Renal cortical epithelial cell (primary cell): Measurements from ENCODE around the gene PPP1R9B. TPM values are rescaled to one million over a fixed set of nuclear protein-coding genes. Genes with fewer than 3 reads are reported as not detected.

Experiments
- DNase-seq: peaks from one replicate; pipeline ENCODE4 v3.0.0-alpha.2; 2011; ENCODE audit warnings: low read depth
- total RNA-seq: library from RNA; depleted of rRNA; stranded (reverse); fragments of >200 nt; gene quantifications from 2 replicates; pipeline ENCODE4 v1.2.3, GENCODE V29; 2014

PPP1R9B gene
- total RNA-seq, 1 donor from 2014 or later, result 39.9 TPM

DNA sequence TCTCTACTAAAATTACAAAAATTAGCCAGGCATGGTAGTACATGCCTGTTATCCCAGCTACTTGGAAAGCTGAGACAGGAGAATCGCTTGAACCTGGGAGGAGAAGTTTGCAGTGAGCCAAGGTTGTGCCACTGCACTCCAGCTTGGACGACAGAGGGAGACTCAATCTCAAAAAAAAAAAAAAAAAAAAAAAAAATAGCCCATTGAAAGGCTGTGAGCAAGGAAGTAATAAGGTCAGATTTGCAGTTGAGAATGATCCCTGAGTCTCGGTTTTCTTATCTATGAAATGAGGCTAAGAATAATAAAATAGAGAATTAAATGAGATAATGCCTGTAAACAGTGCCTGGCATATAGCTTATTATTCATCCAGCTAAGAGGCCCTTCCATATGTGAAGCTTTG is 56.7 kb downstream of the PPP1R9B start:
- no peak for DNase-seq

DNA sequence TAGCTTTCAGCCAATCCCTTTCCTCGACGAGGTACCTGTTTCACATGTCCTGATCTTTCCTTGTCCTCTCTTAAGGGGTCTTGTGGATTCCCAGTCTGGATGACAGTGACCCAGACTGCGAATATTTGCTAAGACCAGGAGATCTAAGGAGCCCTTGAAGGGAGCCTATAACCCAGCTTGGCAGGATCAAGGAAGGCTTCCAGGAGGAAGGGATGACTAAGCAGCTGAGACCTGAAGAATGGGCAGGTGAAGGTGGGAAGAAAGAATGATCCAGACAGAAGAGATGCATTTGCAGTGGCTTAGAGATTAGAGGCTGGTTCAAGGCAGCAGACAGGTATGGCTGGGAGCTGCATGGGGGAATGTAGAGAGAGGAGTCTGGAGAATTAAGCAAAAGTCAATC is 57.2 kb downstream of the PPP1R9B start:
- DNase-seq, result peak; percentile 42

DNA sequence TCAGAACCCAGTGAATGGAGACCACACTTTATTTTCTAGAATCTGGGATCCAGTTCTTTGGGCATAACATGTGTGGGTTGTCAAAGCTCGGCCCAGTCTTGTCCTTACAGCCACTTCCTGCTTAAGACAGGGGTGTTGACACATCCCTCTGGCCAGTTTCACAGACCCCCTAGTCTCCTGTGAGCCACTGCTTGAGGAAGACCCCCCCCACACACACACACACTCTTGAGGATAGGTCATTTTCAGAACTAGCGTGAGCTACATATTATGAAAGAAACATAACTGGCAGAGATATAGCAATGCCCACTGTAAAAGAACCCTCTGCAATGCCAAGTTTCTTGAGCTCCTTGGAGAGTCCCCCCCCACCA is 58.6 kb downstream of the PPP1R9B start:
- DNase-seq, result no peak

- DNase-seq, result no peak
Measured at GRCh38 chr17:50090971-50091917, 59.2 kb downstream of the PPP1R9B start.

DNA sequence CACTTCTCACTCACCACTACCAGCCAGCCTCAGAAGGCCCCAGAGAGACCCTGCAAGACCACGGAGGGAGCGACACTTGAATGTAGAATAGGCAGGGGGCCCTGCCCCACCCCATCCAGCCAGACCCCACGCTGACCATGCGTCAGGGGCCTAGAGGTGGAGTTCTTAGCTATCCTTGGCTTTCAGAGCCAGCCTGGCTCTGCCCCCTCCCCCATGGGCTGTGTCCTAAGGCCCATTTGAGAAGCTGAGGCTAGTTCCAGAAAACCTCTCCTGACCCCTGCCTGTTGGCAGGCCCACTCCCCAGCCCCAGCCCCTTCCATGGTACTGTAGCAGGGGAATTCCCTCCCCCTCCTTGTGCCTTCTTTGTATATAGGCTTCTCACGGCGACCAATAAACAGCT is 60.4 kb downstream of the PPP1R9B start:
- DNase-seq, result no peak

DNA sequence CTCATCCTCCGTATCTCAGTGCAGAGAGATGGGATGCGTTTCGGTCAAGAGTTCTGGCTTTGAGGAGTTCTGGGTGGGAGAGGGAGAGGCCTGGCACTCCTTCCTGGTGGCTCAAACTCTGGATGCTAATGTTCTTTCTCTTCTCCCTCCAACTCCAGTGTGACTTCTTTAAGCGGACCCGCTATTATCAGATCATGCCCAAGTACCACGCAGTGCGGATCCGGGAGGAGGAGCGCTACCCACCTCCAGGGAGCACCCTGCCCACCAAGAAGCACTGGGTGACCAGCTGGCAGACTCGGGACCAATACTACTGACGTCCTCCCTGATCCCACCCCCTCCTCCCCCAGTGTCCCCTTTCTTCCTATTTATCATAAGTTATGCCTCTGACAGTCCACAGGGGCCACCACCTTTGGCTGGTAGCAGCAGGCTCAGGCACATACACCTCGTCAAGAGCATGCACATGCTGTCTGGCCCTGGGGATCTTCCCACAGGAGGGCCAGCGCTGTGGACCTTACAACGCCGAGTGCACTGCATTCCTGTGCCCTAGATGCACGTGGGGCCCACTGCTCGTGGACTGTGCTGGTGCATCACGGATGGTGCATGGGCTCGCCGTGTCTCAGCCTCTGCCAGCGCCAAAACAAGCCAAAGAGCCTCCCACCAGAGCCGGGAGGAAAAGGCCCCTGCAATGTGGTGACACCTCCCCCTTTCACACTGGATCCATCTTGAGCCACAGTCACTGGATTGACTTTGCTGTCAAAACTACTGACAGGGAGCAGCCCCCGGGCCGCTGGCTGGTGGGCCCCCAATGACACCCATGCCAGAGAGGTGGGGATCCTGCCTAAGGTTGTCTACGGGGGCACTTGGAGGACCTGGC is 61.3 kb downstream of the PPP1R9B start:
- DNase-seq, result no peak

DNA sequence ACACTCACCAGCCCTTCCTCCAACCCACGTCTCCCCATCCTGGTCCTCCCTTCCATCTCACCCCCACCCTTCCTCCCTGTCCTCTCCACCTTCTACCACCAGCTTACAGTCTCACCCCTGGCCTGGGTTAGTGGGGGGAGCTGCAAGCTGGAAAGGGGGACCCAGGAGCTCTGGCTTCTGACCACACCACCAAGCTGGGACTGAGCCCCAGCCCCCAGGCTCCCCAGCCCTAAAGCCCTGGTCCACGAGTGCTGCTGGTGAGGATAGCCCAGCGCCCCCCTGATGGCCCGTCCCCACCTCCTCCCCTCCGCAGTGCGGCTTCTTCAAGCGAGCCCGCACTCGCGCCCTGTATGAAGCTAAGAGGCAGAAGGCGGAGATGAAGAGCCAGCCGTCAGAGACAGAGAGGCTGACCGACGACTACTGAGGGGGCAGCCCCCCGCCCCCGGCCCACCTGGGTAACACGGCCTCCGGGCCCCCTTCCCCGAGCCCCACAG is 62.5 kb downstream of the PPP1R9B start:
- no peak for DNase-seq

- DNase-seq, result peak; percentile 40
Measured at GRCh38 chr17:50087246-50087911, 63.1 kb downstream of the PPP1R9B start.

Other genes starting within 250 kb of the PPP1R9B start
- gene DLX4, start 181.5 kb downstream of the PPP1R9B start, total RNA-seq, result 0.25 TPM in 1 of 2 replicates, not detected in the other
- gene DLX3, start 155.5 kb downstream of the PPP1R9B start, total RNA-seq, result not detected in 2 replicates
- 882 and 1,202 TPM in 2 replicates for gene ITGA3, start 94.6 kb downstream of the PPP1R9B start, total RNA-seq
- gene PDK2, start 55.3 kb downstream of the PPP1R9B start, total RNA-seq, result 4.2 and 37.9 TPM in 2 replicates
- gene SAMD14, start 20.5 kb downstream of the PPP1R9B start, total RNA-seq, result 1.2 and 2.3 TPM in 2 replicates
- not detected in 2 replicates for gene SGCA, start 15.3 kb upstream of the PPP1R9B start, total RNA-seq
- gene COL1A1, start 51.0 kb upstream of the PPP1R9B start, total RNA-seq, result 65.6 and 141 TPM in 2 replicates
- gene TMEM92, start 123.8 kb upstream of the PPP1R9B start, total RNA-seq, result 0.87 and 2.3 TPM in 2 replicates
- gene XYLT2, start 195.4 kb upstream of the PPP1R9B start, total RNA-seq, result 42.3 and 61.5 TPM in 2 replicates
- gene MRPL27, start 222.5 kb upstream of the PPP1R9B start, total RNA-seq, result 41.8 and 69.3 TPM in 2 replicates
- 0.55 and 5.9 TPM in 2 replicates for gene EME1, start 222.6 kb upstream of the PPP1R9B start, total RNA-seq
- 141 and 219 TPM in 2 replicates for gene LRRC59, start 246.8 kb upstream of the PPP1R9B start, total RNA-seq